DND-41 (cell line): Measurements from ENCODE around the gene FITM1.

Experiments used
- EZH2 ChIP-seq: IDR thresholded peaks from 3 replicates; pipeline ENCODE4 v1.6.1; 2012; ENCODE audit warnings: borderline replicate concordance, low read depth, mild to moderate bottlenecking, moderate library complexity, low read length, inconsistent platforms; ENCODE audit not compliant: severe bottlenecking
- TF ChIP-seq, protein P1 (sequence below): IDR thresholded peaks from 2 replicates; pipeline ENCODE4 v1.5.1; 2012; ENCODE audit warnings: borderline replicate concordance, low read length, moderate library complexity, mild to moderate bottlenecking; ENCODE audit not compliant: poor library complexity, severe bottlenecking; ENCODE audit errors: extremely low read depth

DNA sequence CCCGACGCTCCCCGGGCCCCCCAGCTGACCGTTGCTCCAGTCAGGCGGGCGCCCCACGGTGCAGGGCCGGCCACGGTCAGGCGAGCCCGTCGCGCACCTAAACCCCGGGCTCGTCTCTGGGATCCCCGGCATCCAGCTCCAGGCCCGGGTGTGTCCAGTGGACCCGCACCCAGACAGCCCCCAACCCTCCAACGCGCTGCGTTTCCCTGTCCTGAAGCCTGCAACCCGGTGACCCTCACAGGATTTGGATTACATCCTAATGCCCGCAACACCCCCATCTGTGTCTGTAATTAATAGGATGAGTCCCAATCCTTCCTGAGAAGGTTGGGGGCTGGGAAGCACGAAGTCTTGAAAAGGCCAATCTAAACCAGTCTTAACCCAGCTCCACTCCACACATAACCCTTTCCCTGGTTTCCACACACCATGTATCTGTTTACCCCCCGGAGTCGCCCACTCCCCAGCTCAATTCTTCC, 48.7 kb upstream of the FITM1 start:
- TF ChIP-seq, protein P1, sequence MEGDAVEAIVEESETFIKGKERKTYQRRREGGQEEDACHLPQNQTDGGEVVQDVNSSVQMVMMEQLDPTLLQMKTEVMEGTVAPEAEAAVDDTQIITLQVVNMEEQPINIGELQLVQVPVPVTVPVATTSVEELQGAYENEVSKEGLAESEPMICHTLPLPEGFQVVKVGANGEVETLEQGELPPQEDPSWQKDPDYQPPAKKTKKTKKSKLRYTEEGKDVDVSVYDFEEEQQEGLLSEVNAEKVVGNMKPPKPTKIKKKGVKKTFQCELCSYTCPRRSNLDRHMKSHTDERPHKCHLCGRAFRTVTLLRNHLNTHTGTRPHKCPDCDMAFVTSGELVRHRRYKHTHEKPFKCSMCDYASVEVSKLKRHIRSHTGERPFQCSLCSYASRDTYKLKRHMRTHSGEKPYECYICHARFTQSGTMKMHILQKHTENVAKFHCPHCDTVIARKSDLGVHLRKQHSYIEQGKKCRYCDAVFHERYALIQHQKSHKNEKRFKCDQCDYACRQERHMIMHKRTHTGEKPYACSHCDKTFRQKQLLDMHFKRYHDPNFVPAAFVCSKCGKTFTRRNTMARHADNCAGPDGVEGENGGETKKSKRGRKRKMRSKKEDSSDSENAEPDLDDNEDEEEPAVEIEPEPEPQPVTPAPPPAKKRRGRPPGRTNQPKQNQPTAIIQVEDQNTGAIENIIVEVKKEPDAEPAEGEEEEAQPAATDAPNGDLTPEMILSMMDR = no peak
- TF ChIP-seq EZH2 = no peak
